ENCODE measurements around the gene SLC30A2. TPM values are rescaled to one million over a fixed set of nuclear protein-coding genes. Genes with fewer than 3 reads are reported as not detected.

Gene SLC30A2
- total and polyA plus RNA-seq, 2 experiments from 2014 or later = 0.07 TPM; not detected in 1

DNA sequence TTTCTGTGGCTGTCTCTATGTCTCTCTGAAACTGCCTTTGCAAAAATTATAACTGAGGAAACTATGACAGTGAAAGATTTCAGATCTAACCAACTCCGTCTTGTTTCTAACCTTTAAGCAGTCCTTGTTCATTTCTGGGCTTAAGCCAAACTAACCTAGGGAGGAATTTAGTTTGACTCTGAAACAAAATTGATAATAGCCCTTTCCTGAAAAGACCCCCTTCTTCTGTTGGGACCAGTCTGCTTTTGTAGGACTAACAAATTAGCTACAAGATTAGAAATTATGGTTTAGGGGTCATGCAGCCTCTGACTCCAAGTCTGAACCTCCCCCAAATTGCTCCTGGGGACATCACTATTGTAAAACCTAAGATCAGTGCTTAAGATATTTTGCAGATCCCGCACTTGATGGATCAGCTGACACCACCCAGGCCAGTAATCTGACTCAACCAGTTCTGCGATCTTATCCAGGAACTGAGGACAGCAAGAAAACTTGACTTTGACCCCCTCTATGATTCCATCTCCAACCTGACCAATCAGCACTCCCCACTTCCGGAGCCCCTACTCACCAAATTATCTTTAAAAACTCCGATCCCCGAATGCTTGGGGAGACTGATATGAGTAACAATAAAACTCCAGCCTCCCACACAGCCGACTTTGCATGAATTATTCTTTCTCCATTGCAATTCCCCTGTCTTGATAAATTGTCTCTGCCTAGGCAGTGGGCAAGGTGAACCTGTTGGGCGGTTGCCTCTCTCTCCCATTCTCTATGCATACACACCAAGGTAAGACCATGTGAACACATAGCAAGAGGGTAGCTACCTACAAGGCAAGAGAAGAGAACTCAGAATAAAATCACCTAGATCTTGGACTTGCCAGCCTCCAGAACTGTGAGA is 32.6 kb upstream of the SLC30A2 start:
- H3K27ac Mint-ChIP-seq = no peak overlapping the region
- H3K4me3 Mint-ChIP-seq = no peak overlapping the region

More for the DNA sequence above, 32.6 kb upstream of the SLC30A2 start:
- TF ChIP-seq, protein P1, sequence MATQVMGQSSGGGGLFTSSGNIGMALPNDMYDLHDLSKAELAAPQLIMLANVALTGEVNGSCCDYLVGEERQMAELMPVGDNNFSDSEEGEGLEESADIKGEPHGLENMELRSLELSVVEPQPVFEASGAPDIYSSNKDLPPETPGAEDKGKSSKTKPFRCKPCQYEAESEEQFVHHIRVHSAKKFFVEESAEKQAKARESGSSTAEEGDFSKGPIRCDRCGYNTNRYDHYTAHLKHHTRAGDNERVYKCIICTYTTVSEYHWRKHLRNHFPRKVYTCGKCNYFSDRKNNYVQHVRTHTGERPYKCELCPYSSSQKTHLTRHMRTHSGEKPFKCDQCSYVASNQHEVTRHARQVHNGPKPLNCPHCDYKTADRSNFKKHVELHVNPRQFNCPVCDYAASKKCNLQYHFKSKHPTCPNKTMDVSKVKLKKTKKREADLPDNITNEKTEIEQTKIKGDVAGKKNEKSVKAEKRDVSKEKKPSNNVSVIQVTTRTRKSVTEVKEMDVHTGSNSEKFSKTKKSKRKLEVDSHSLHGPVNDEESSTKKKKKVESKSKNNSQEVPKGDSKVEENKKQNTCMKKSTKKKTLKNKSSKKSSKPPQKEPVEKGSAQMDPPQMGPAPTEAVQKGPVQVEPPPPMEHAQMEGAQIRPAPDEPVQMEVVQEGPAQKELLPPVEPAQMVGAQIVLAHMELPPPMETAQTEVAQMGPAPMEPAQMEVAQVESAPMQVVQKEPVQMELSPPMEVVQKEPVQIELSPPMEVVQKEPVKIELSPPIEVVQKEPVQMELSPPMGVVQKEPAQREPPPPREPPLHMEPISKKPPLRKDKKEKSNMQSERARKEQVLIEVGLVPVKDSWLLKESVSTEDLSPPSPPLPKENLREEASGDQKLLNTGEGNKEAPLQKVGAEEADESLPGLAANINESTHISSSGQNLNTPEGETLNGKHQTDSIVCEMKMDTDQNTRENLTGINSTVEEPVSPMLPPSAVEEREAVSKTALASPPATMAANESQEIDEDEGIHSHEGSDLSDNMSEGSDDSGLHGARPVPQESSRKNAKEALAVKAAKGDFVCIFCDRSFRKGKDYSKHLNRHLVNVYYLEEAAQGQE (IDR thresholded peaks at IDR 0.05; ENCODE audit: unreplicated experiment) = no peak
- TF ChIP-seq EZH2 (IDR thresholded peaks at IDR 0.05; ENCODE audit: low read depth, unreplicated experiment) (no peak), NANOG (IDR thresholded peaks at IDR 0.05; ENCODE audit: borderline replicate concordance) (no peak), STAT1 (IDR thresholded peaks at IDR 0.05; ENCODE audit: unreplicated experiment) (no peak), CREB1 (CRISPR knock-in tag; IDR thresholded peaks at IDR 0.05; ENCODE audit: low read depth) (no peak), POLR2AphosphoS5 (IDR thresholded peaks at IDR 0.05; ENCODE audit: low read depth) (no peak), EZH2phosphoT487 (IDR thresholded peaks at IDR 0.05; ENCODE audit: unreplicated experiment) (no peak), JUNB (IDR thresholded peaks at IDR 0.05; ENCODE audit: unreplicated experiment) (no peak), ZNF331 (CRISPR knock-in tag; IDR thresholded peaks at IDR 0.05; ENCODE audit: low read depth) (no peak), ZNF114 (CRISPR knock-in tag; IDR thresholded peaks at IDR 0.05) (no peak)
- TF ChIP-seq, protein P2, sequence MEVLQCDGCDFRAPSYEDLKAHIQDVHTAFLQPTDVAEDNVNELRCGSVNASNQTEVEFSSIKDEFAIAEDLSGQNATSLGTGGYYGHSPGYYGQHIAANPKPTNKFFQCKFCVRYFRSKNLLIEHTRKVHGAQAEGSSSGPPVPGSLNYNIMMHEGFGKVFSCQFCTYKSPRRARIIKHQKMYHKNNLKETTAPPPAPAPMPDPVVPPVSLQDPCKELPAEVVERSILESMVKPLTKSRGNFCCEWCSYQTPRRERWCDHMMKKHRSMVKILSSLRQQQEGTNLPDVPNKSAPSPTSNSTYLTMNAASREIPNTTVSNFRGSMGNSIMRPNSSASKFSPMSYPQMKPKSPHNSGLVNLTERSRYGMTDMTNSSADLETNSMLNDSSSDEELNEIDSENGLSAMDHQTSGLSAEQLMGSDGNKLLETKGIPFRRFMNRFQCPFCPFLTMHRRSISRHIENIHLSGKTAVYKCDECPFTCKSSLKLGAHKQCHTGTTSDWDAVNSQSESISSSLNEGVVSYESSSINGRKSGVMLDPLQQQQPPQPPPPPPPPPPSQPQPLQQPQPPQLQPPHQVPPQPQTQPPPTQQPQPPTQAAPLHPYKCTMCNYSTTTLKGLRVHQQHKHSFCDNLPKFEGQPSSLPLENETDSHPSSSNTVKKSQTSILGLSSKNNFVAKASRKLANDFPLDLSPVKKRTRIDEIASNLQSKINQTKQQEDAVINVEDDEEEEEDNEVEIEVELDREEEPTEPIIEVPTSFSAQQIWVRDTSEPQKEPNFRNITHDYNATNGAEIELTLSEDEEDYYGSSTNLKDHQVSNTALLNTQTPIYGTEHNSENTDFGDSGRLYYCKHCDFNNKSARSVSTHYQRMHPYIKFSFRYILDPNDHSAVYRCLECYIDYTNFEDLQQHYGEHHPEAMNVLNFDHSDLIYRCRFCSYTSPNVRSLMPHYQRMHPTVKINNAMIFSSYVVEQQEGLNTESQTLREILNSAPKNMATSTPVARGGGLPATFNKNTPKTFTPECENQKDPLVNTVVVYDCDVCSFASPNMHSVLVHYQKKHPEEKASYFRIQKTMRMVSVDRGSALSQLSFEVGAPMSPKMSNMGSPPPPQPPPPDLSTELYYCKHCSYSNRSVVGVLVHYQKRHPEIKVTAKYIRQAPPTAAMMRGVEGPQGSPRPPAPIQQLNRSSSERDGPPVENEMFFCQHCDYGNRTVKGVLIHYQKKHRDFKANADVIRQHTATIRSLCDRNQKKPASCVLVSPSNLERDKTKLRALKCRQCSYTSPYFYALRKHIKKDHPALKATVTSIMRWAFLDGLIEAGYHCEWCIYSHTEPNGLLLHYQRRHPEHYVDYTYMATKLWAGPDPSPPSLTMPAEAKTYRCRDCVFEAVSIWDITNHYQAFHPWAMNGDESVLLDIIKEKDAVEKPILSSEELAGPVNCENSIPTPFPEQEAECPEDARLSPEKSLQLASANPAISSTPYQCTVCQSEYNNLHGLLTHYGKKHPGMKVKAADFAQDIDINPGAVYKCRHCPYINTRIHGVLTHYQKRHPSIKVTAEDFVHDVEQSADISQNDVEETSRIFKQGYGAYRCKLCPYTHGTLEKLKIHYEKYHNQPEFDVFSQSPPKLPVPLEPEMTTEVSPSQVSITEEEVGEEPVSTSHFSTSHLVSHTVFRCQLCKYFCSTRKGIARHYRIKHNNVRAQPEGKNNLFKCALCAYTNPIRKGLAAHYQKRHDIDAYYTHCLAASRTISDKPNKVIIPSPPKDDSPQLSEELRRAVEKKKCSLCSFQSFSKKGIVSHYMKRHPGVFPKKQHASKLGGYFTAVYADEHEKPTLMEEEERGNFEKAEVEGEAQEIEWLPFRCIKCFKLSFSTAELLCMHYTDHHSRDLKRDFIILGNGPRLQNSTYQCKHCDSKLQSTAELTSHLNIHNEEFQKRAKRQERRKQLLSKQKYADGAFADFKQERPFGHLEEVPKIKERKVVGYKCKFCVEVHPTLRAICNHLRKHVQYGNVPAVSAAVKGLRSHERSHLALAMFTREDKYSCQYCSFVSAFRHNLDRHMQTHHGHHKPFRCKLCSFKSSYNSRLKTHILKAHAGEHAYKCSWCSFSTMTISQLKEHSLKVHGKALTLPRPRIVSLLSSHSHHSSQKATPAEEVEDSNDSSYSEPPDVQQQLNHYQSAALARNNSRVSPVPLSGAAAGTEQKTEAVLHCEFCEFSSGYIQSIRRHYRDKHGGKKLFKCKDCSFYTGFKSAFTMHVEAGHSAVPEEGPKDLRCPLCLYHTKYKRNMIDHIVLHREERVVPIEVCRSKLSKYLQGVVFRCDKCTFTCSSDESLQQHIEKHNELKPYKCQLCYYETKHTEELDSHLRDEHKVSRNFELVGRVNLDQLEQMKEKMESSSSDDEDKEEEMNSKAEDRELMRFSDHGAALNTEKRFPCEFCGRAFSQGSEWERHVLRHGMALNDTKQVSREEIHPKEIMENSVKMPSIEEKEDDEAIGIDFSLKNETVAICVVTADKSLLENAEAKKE (CRISPR knock-in tag; IDR thresholded peaks at IDR 0.05) = no peak
- TF ChIP-seq, protein P3, sequence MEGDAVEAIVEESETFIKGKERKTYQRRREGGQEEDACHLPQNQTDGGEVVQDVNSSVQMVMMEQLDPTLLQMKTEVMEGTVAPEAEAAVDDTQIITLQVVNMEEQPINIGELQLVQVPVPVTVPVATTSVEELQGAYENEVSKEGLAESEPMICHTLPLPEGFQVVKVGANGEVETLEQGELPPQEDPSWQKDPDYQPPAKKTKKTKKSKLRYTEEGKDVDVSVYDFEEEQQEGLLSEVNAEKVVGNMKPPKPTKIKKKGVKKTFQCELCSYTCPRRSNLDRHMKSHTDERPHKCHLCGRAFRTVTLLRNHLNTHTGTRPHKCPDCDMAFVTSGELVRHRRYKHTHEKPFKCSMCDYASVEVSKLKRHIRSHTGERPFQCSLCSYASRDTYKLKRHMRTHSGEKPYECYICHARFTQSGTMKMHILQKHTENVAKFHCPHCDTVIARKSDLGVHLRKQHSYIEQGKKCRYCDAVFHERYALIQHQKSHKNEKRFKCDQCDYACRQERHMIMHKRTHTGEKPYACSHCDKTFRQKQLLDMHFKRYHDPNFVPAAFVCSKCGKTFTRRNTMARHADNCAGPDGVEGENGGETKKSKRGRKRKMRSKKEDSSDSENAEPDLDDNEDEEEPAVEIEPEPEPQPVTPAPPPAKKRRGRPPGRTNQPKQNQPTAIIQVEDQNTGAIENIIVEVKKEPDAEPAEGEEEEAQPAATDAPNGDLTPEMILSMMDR (conservative IDR thresholded peaks at IDR 0.05; ENCODE audit: low read depth in 2 of 2) = no peak
- TF ChIP-seq, protein P4, sequence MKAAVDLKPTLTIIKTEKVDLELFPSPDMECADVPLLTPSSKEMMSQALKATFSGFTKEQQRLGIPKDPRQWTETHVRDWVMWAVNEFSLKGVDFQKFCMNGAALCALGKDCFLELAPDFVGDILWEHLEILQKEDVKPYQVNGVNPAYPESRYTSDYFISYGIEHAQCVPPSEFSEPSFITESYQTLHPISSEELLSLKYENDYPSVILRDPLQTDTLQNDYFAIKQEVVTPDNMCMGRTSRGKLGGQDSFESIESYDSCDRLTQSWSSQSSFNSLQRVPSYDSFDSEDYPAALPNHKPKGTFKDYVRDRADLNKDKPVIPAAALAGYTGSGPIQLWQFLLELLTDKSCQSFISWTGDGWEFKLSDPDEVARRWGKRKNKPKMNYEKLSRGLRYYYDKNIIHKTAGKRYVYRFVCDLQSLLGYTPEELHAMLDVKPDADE (IDR thresholded peaks at IDR 0.05) = no peak
- Histone ChIP-seq H3K4me2 (peak overlapping the region; percentile 67; the same call in 1 of the 2 replicates), H3K4me3 (no peak overlapping the region), H3K9me2 (ENCODE audit: insufficient read depth) (no peaks in the 10 kb centered on the region), H3K27ac (ENCODE audit: low read depth) (no peak overlapping the region), H3K4me1 (ENCODE audit: insufficient read depth) (peaks cover 14% of the 10 kb centered on the region), H3K79me2 (replicated peaks; ENCODE audit: insufficient read depth) (no peaks in the 10 kb centered on the region), H4K20me1 (replicated peaks; ENCODE audit: insufficient read depth) (no peaks in the 10 kb centered on the region), H3K27me3 (ENCODE audit: insufficient read depth) (no peaks in the 10 kb centered on the region), H3K36me3 (ENCODE audit: insufficient read depth) (no peaks in the 10 kb centered on the region), H3F3A (replicated peaks; ENCODE audit: low read depth) (no peaks in the 10 kb centered on the region), H2AFZ (peak overlapping the region; percentile 99)
- Mint-ChIP-seq H3K4me1 (peaks cover 14% of the 10 kb centered on the region), H3K9me3 (no peaks in the 10 kb centered on the region), H3K36me3 (ENCODE audit: low read depth) (no peaks in the 10 kb centered on the region), H3K27me3 (ENCODE audit: insufficient read depth, low read depth, poor library complexity) (no peaks in the 10 kb centered on the region)
- ATAC-seq (peak; percentile 53), DNase-seq (ENCODE audit: low spot score) (no peak)
